ENCODE data around the gene CEP112.

CEP112 gene

GRCh38 chr17:65952015-65952414, 239.9 kb downstream of the CEP112 start:
- Histone ChIP-seq H3K4me3 (ENCODE audit: low read depth, low read length) (no peak overlapping the region), H3K9me3 (ENCODE audit: severe bottlenecking) (no peaks in the 10 kb centered on the region), H3K27ac (no peak overlapping the region), H3K27me3 (ENCODE audit: insufficient read depth, low read depth, severe bottlenecking) (no peaks in the 10 kb centered on the region), H3K36me3 (no peaks in the 10 kb centered on the region)
- TF ChIP-seq, protein P1, sequence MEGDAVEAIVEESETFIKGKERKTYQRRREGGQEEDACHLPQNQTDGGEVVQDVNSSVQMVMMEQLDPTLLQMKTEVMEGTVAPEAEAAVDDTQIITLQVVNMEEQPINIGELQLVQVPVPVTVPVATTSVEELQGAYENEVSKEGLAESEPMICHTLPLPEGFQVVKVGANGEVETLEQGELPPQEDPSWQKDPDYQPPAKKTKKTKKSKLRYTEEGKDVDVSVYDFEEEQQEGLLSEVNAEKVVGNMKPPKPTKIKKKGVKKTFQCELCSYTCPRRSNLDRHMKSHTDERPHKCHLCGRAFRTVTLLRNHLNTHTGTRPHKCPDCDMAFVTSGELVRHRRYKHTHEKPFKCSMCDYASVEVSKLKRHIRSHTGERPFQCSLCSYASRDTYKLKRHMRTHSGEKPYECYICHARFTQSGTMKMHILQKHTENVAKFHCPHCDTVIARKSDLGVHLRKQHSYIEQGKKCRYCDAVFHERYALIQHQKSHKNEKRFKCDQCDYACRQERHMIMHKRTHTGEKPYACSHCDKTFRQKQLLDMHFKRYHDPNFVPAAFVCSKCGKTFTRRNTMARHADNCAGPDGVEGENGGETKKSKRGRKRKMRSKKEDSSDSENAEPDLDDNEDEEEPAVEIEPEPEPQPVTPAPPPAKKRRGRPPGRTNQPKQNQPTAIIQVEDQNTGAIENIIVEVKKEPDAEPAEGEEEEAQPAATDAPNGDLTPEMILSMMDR (IDR thresholded peaks at IDR 0.05; ENCODE audit: low read depth, low read length): no peak
- DNase-seq: no peak

- Histone ChIP-seq H3K27me3 (ENCODE audit: insufficient read depth, low read depth, severe bottlenecking) (no peaks in the 10 kb centered on the region), H3K27ac (no peak overlapping the region), H3K4me3 (ENCODE audit: low read depth, low read length) (no peak overlapping the region), H3K36me3 (no peaks in the 10 kb centered on the region), H3K9me3 (ENCODE audit: severe bottlenecking) (no peaks in the 10 kb centered on the region)
- TF ChIP-seq, protein P1 (IDR thresholded peaks at IDR 0.05; ENCODE audit: low read depth, low read length): no peak
- no peak for DNase-seq
Measured at GRCh38 chr17:65947831-65948230, 244.1 kb downstream of the CEP112 start.

GRCh38 chr17:65942592-65942991, 249.3 kb downstream of the CEP112 start:
- no peak overlapping the region for H3K27ac ChIP-seq
- no peaks in the 10 kb centered on the region for H3K27me3 ChIP-seq (ENCODE audit: insufficient read depth, low read depth, severe bottlenecking)
- no peaks in the 10 kb centered on the region for H3K9me3 ChIP-seq (ENCODE audit: severe bottlenecking)
- no peak for DNase-seq
- no peaks in the 10 kb centered on the region for H3K36me3 ChIP-seq
- no peak overlapping the region for H3K4me3 ChIP-seq (ENCODE audit: low read depth, low read length)
- TF ChIP-seq, protein P1 (IDR thresholded peaks at IDR 0.05; ENCODE audit: low read depth, low read length): no peak

GRCh38 chr17:65941356-65941899, 250.5 kb downstream of the CEP112 start:
- no peak for DNase-seq
- Histone ChIP-seq H3K9me3 (ENCODE audit: severe bottlenecking) (peaks cover 3% of the 10 kb centered on the region), H3K36me3 (no peaks in the 10 kb centered on the region), H3K4me3 (ENCODE audit: low read depth, low read length) (no peak overlapping the region), H3K27ac (no peak overlapping the region), H3K27me3 (ENCODE audit: insufficient read depth, low read depth, severe bottlenecking) (no peaks in the 10 kb centered on the region)
- TF ChIP-seq, protein P1 (IDR thresholded peaks at IDR 0.05; ENCODE audit: low read depth, low read length): no peak

DNA sequence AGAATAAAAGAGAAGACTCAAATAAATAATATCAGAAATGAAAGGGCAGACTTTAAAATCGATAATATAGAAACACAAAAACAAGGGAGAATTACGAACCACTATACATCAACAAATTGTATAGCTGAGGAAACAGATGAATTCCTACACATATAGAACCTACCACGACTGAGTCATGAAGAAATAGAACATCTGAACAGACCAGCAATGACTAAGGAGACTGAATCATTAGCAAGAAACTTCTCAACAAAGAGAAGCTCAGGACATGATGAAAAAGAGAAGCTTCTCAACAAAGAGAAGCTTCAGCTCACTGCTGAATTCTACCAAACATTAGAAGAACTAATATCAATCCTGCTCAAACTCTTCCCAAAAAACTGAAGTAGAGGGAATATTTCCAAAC, 255.9 kb downstream of the CEP112 start:
- Histone ChIP-seq H3K4me3 (ENCODE audit: low read depth, low read length) (no peak overlapping the region), H3K27me3 (ENCODE audit: insufficient read depth, low read depth, severe bottlenecking) (no peaks in the 10 kb centered on the region), H3K27ac (no peak overlapping the region), H3K9me3 (ENCODE audit: severe bottlenecking) (peaks cover 3% of the 10 kb centered on the region), H3K36me3 (no peaks in the 10 kb centered on the region)
- TF ChIP-seq, protein P1 (IDR thresholded peaks at IDR 0.05; ENCODE audit: low read depth, low read length): no peak
- no peak for DNase-seq

DNA sequence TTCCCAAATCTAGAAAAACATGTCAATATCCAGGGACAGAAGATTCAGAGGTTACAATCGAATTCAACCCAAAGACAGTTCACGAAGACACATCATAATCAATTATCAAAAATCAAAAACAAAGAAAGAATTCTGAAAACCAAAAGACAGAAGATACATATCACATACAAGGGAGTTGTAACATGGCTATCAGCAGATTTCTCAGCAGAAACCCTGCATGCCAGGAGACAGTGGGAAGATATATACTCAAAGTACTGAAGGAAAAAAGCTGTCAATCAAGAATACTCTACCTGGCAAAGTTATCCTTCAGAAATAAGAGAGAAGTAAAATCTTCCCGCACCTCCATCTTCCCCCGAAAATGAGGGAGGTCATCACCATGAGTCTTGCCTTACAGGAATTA, 258.6 kb downstream of the CEP112 start:
- no peak for DNase-seq
- Histone ChIP-seq H3K27ac (no peak overlapping the region), H3K27me3 (ENCODE audit: insufficient read depth, low read depth, severe bottlenecking) (no peaks in the 10 kb centered on the region), H3K36me3 (no peaks in the 10 kb centered on the region), H3K4me3 (ENCODE audit: low read depth, low read length) (no peak overlapping the region), H3K9me3 (ENCODE audit: severe bottlenecking) (peaks cover 3% of the 10 kb centered on the region)
- TF ChIP-seq, protein P1 (IDR thresholded peaks at IDR 0.05; ENCODE audit: low read depth, low read length): no peak
